Measurements from ENCODE around the gene PDLIM5.

The PDLIM5 gene

DNA sequence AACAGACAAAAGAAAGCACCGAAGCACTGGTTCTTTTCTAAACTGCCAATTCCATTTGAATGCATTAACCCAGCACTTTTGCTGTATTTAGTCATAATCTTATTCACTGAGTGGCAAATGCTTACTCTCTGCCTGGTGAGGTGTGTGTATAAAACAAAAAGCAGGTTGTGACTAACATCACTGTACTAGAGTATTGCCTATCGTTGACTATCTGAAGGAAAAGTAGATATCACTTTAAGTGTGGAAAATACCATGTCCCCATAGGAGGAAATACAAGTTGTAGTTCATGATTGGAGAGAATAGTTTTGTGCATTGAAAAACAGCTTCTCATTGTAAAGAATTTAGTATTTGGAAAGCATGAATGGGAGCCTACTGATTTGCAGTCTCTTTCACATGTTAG, 2.7 kb downstream of the PDLIM5 start:
- TF ChIP-seq, protein P1, sequence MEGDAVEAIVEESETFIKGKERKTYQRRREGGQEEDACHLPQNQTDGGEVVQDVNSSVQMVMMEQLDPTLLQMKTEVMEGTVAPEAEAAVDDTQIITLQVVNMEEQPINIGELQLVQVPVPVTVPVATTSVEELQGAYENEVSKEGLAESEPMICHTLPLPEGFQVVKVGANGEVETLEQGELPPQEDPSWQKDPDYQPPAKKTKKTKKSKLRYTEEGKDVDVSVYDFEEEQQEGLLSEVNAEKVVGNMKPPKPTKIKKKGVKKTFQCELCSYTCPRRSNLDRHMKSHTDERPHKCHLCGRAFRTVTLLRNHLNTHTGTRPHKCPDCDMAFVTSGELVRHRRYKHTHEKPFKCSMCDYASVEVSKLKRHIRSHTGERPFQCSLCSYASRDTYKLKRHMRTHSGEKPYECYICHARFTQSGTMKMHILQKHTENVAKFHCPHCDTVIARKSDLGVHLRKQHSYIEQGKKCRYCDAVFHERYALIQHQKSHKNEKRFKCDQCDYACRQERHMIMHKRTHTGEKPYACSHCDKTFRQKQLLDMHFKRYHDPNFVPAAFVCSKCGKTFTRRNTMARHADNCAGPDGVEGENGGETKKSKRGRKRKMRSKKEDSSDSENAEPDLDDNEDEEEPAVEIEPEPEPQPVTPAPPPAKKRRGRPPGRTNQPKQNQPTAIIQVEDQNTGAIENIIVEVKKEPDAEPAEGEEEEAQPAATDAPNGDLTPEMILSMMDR (conservative IDR thresholded peaks at IDR 0.05; ENCODE audit: low read depth) = no peak
- no peak overlapping the region for H3K27ac ChIP-seq
- ChIA-PET CTCF (no interaction called here), POLR2A (ENCODE audit: low non-redundant PET) (no interaction called here)
- DNase-seq (ENCODE audit: low spot score) = no peak

DNA sequence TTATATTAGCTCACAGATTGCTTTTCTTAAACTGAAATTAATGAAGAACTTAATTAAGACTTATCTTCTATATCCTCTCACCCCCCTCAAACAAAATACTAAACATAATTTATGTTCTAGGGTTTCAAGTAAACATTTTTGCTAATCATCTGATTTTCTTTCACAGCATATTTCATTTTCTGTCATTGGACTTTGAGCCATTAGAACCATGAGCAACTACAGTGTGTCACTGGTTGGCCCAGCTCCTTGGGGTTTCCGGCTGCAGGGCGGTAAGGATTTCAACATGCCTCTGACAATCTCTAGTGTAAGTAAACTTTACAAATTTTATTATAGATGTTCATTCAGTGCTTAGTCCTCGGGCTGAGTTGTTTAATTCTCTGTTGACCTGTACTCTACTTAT, 3.3 kb downstream of the PDLIM5 start:
- POLR2A ChIA-PET (ENCODE audit: low non-redundant PET) = no interaction called here
- no peak overlapping the region for H3K27ac ChIP-seq

DNA sequence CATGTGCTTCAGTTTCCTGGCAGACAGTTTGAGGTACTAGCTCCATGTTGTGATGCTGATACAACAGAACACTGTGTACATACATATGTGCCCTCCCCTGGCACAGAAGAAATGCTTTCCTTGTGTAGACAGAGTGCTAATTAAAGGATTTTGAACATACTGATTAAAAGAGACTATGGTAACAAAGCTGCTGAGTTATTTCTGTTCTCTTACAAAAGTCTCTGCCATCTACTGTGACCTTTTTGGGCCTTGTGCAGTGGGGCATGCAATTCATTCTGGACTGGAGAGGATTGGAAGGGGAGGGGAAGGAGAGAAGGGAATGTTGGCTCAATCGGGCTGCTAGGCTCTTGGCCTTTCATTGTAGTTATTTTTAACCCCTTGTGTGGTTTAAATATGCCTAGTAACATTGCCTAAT, 6.0 kb downstream of the PDLIM5 start:
- H3K27ac ChIP-seq = no peak overlapping the region
- POLR2A ChIA-PET (ENCODE audit: low non-redundant PET) = no interaction called here
- no peak for DNase-seq (ENCODE audit: low spot score)
- CTCF ChIA-PET = no interaction called here
- TF ChIP-seq, protein P1 (conservative IDR thresholded peaks at IDR 0.05; ENCODE audit: low read depth) = no peak

More for the DNA sequence above, 3.3 kb downstream of the PDLIM5 start:
- TF ChIP-seq, protein P1 (conservative IDR thresholded peaks at IDR 0.05; ENCODE audit: low read depth) = no peak
- CTCF ChIA-PET = interaction anchor here (0.6 kb wide), 1 partner anchor 164 kb away, joined by 3 read pairs; no protein-coding TSS in a partner anchor
- DNase-seq (ENCODE audit: low spot score) = peak; percentile 37

DNA sequence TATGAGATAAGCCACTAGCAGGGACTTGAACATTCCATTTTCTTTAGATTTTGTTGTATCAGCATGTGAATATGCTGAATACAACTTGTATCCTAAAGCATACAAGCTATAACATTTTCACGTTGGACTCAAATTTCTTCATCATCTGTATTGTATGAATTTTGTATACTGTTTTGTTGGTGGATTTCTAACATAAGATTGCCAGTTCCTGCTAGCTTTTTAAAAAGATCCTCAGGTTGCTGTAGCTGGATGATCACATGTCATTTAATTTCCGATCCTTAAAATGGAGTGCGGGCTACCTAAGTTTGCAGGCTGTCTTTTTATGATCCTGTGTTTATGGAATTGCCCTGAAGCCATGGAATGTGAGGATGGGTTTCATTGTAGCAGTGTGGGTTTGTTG, 6.9 kb downstream of the PDLIM5 start:
- TF ChIP-seq, protein P1 (conservative IDR thresholded peaks at IDR 0.05; ENCODE audit: low read depth) = no peak
- CTCF ChIA-PET = interaction anchor here (1.0 kb wide), 1 partner anchor 26 kb away, joined by 3 read pairs; no protein-coding TSS in a partner anchor
- H3K27ac ChIP-seq = no peak overlapping the region
- POLR2A ChIA-PET (ENCODE audit: low non-redundant PET) = no interaction called here
- DNase-seq (ENCODE audit: low spot score) = no peak

DNA sequence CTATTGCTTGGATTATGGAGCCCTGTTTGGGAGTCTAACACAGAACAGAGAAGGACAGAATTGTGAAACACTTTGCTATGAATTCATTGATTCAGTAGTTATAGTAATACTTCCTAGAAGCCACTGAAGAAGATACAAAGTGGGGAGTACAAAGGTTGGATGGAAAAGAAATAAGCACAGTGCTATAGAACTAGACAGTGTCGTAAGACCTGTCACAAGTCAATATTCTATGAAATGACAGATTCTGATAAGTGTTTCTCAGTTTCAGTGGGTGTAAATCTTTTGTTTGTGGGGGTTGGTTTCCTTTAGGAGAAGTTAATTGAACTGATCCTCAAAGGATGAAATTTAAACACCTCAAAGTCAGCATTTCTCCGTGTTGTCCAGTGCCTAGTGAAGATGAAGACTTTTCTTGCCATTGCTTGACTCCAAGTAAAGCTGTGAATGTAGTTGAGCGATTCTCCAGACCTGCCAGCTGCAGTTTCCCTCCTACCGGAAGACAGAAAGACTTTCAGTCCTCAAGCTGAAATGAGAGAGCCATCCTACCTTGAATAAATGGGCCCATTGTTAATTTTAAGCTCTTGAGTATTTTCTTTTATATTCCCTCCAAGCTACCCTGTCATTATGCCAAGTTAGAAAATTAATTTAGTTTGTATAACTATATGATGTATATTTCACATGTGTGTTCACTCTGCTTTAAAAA, 7.9 kb downstream of the PDLIM5 start:
- POLR2A ChIA-PET (ENCODE audit: low non-redundant PET) = interaction anchor here (0.9 kb wide), 1 partner anchor 8 kb away, joined by 3 read pairs; no protein-coding TSS in a partner anchor
- TF ChIP-seq, protein P1 (conservative IDR thresholded peaks at IDR 0.05; ENCODE audit: low read depth) = no peak
- CTCF ChIA-PET = no interaction called here
- H3K27ac ChIP-seq = no peak overlapping the region
- no peak for DNase-seq (ENCODE audit: low spot score)

DNA sequence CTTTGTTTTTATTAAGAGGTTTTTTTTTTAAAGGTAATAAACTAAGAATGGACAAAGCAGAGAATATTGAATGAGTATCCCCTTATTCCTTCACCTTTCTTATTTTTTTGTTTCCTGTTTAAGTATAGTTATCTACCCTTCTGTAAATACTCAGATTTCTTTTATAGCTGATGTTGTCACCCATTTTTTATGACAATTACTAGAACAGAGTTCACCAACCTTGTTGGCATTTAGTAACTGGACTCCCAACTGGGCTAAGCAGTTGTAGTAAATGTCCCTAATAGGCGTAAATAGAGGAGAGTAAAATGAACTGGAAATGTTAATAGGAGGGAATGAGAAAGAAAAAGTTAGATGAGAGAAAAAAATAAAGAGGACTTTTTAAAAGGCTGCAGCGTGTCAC, 9.8 kb downstream of the PDLIM5 start:
- CTCF ChIA-PET = interaction anchor here (0.6 kb wide), 1 partner anchor 58 kb away, joined by 3 read pairs; no protein-coding TSS in a partner anchor
- H3K27ac ChIP-seq = no peak overlapping the region
- POLR2A ChIA-PET (ENCODE audit: low non-redundant PET) = interaction anchor here (0.8 kb wide), 1 partner anchor 137 kb away, joined by 4 read pairs; no protein-coding TSS in a partner anchor
- no peak for DNase-seq (ENCODE audit: low spot score)
- TF ChIP-seq, protein P1 (conservative IDR thresholded peaks at IDR 0.05; ENCODE audit: low read depth) = no peak
